D721Med (cell line): ENCODE results near the gene FOXE1.

Source experiments
- DNase-seq: peaks from one replicate; pipeline ENCODE4 v3.0.0; 2011; ENCODE audit warnings: low spot score; ENCODE audit not compliant: insufficient read length
- FAIRE-seq: peaks from 2 replicates; lab custom pipeline; 2011; peaks lifted over from hg19 to GRCh38; lab: Jason Lieb, UNC
- TF ChIP-seq, protein P1 (sequence below): IDR thresholded peaks from 2 replicates; pipeline ENCODE4 v1.5.1; 2012; ENCODE audit warnings: mild to moderate bottlenecking, control low read depth; ENCODE audit not compliant: insufficient read depth; ENCODE audit errors: missing control alignments

Gene FOXE1

GRCh38 chr9:97857606-97858392, 4.8 kb downstream of the FOXE1 start:
- DNase-seq (no peak), FAIRE-seq (no peak)
- TF ChIP-seq, protein P1, sequence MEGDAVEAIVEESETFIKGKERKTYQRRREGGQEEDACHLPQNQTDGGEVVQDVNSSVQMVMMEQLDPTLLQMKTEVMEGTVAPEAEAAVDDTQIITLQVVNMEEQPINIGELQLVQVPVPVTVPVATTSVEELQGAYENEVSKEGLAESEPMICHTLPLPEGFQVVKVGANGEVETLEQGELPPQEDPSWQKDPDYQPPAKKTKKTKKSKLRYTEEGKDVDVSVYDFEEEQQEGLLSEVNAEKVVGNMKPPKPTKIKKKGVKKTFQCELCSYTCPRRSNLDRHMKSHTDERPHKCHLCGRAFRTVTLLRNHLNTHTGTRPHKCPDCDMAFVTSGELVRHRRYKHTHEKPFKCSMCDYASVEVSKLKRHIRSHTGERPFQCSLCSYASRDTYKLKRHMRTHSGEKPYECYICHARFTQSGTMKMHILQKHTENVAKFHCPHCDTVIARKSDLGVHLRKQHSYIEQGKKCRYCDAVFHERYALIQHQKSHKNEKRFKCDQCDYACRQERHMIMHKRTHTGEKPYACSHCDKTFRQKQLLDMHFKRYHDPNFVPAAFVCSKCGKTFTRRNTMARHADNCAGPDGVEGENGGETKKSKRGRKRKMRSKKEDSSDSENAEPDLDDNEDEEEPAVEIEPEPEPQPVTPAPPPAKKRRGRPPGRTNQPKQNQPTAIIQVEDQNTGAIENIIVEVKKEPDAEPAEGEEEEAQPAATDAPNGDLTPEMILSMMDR: no peak

DNA sequence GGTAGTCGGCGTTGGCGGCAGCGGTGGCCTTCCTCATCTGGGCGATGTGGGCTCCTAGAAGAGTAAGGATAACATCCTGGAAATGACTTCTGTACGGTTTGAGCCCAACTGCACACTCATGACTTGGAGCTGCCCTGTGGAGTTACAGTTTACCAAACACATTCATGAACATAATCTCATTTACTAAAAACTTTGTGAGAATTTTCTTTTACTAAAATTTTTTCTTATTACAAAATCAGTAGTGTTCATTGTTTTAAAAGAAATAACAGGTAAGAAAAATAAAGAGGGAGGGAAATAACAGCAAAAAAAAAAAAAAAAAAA, 5.3 kb downstream of the FOXE1 start:
- DNase-seq (no peak), FAIRE-seq (no peak)
- TF ChIP-seq, protein P1: no peak

GRCh38 chr9:97858826-97859225, 5.8 kb downstream of the FOXE1 start:
- TF ChIP-seq, protein P1: no peak
- DNase-seq: no peak
- FAIRE-seq: no peak

DNA sequence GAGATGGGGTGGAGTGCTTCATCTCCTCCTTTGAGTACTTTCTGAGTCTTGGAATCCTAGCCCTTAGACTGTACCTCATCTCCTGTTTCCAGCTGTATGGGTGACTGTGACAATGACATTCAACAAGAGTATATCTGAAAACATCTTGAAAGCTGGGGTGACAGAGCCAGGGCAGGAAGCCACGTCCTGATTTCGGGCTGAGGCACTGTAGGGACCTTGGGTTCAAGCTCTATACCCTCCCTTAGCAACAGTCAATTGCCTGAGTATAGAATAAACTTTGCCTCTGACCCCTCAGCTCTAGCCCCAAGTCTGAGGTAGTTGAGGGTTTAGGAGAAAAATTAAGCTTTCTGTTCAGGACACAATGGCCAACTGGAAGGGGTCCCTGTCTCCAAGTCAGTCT, 6.3 kb downstream of the FOXE1 start:
- FAIRE-seq: no peak
- TF ChIP-seq, protein P1: no peak
- DNase-seq: no peak

GRCh38 chr9:97860451-97861147, 7.6 kb downstream of the FOXE1 start:
- FAIRE-seq: no peak
- TF ChIP-seq, protein P1: no peak
- DNase-seq: no peak

- TF ChIP-seq, protein P1: no peak
- FAIRE-seq: no peak
Observed at GRCh38 chr9:97861148-97861475, 8.1 kb downstream of the FOXE1 start.

GRCh38 chr9:97863314-97863713, 10.3 kb downstream of the FOXE1 start:
- TF ChIP-seq, protein P1: no peak
- no peak for FAIRE-seq
- no peak for DNase-seq

More at GRCh38 chr9:97861148-97861475, 8.1 kb downstream of the FOXE1 start:
- no peak for DNase-seq
